Sigmoid colon (tissue), 4 donors: ENCODE measurements around the gene RNF208.

Source experiments
- EP300 ChIP-seq, 4 donors: sonication (generic); formaldehyde crosslinking; IDR thresholded peaks; one replicate each; pipeline ENCODE4 v1.6.1; 2017; ENCODE audit warnings: antibody characterized with exemption in 4 of 4
- POLR2AphosphoS5 ChIP-seq, 4 donors: sonication (generic); formaldehyde crosslinking; IDR thresholded peaks; one replicate each; pipeline ENCODE4 v1.6.1; 2017; ENCODE audit warnings: antibody characterized with exemption in 4 of 4
- TF ChIP-seq, protein P1 (sequence below), 4 experiments: fragments of 450-650 bp in 3 of 4; fragments of 200-600 bp in 1 of 4; IDR thresholded peaks; one replicate each; pipeline ENCODE4 v1.5.1; 2016 to 2019; ENCODE audit warnings: antibody characterized with exemption in 4 of 4, mild to moderate bottlenecking in 3 of 4, moderate library complexity in 2 of 4

DNA sequence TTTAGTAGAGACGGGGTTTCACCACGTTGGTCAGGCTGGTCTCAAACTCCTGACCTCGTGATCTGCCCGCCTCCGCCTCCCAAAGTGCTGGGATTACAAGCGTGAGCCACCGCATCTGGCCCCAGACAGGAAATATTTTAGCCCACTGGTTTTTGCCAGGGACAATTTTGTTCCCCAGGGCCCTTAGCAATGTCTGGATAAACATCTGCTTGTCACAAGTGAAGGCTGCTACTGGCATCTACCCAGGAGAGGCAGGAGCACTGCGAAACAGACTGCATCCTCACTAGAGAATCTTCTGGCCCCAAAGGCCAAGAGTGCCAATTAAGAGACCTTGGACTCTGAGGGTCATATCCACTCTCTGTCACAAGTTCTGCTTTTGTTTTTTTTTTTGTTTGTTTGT, 19.1 kb downstream of the RNF208 start:
- no peak for TF ChIP-seq EP300 (IDR thresholded peaks at IDR 0.05)
- TF ChIP-seq, protein P1, sequence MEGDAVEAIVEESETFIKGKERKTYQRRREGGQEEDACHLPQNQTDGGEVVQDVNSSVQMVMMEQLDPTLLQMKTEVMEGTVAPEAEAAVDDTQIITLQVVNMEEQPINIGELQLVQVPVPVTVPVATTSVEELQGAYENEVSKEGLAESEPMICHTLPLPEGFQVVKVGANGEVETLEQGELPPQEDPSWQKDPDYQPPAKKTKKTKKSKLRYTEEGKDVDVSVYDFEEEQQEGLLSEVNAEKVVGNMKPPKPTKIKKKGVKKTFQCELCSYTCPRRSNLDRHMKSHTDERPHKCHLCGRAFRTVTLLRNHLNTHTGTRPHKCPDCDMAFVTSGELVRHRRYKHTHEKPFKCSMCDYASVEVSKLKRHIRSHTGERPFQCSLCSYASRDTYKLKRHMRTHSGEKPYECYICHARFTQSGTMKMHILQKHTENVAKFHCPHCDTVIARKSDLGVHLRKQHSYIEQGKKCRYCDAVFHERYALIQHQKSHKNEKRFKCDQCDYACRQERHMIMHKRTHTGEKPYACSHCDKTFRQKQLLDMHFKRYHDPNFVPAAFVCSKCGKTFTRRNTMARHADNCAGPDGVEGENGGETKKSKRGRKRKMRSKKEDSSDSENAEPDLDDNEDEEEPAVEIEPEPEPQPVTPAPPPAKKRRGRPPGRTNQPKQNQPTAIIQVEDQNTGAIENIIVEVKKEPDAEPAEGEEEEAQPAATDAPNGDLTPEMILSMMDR (IDR thresholded peaks at IDR 0.05): no peak
- TF ChIP-seq POLR2AphosphoS5 (IDR thresholded peaks at IDR 0.05): no peak
